ENCODE data around the gene ALMS1.
"Not testable (repeated sequence)": the region's sequence is repeated elsewhere in the genome, so short reads cannot be mapped to it uniquely, and the experiment has no call there.

Gene ALMS1

GRCh38 chr2:73503992-73504570 lies 118.4 kb downstream of the ALMS1 start:
- no peak overlapping the region for H3K4me3 ChIP-seq (ENCODE audit: low read depth in 1 of 2, low read length in 2 of 2)
- no peak for TF ChIP-seq EZH2 (IDR thresholded peaks at IDR 0.05; ENCODE audit: borderline replicate concordance, low read depth, low read length, severe bottlenecking)
- TF ChIP-seq, protein P1, sequence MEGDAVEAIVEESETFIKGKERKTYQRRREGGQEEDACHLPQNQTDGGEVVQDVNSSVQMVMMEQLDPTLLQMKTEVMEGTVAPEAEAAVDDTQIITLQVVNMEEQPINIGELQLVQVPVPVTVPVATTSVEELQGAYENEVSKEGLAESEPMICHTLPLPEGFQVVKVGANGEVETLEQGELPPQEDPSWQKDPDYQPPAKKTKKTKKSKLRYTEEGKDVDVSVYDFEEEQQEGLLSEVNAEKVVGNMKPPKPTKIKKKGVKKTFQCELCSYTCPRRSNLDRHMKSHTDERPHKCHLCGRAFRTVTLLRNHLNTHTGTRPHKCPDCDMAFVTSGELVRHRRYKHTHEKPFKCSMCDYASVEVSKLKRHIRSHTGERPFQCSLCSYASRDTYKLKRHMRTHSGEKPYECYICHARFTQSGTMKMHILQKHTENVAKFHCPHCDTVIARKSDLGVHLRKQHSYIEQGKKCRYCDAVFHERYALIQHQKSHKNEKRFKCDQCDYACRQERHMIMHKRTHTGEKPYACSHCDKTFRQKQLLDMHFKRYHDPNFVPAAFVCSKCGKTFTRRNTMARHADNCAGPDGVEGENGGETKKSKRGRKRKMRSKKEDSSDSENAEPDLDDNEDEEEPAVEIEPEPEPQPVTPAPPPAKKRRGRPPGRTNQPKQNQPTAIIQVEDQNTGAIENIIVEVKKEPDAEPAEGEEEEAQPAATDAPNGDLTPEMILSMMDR (IDR thresholded peaks at IDR 0.05; ENCODE audit: borderline replicate concordance, extremely low read depth, low read length, poor library complexity, severe bottlenecking) = no peak
- H3K27ac ChIP-seq (ENCODE audit: low read length) = no peak overlapping the region
- no peak overlapping the region for H2AFZ ChIP-seq (ENCODE audit: low read depth, low read length)
- peaks cover 2% of the 10 kb centered on the region for H3K9me3 ChIP-seq (ENCODE audit: insufficient read depth, low read length, severe bottlenecking)
- H3K36me3 ChIP-seq (ENCODE audit: insufficient read depth, low read length) = no peaks in the 10 kb centered on the region
- DNase-seq = no peak
- no peaks in the 10 kb centered on the region for H3K4me1 ChIP-seq (ENCODE audit: insufficient read depth, low read length)
- no peak overlapping the region for H3K4me2 ChIP-seq (ENCODE audit: insufficient read depth, low read length)
- H3K9ac ChIP-seq (ENCODE audit: low read depth, low read length) = no peak overlapping the region
- no peak for ATAC-seq (ENCODE audit: insufficient read depth, low read depth)
- H4K20me1 ChIP-seq (ENCODE audit: insufficient read depth, low read length) = no peaks in the 10 kb centered on the region
- no peaks in the 10 kb centered on the region; the same call in 1 of the 2 replicates for H3K79me2 ChIP-seq (ENCODE audit: insufficient read depth, low read length)
- H3K27me3 ChIP-seq (ENCODE audit: insufficient read depth, low read length, poor library complexity) = no peaks in the 10 kb centered on the region

- not testable (repeated sequence) for H3K27me3 ChIP-seq (ENCODE audit: insufficient read depth, low read length, poor library complexity); DNase-seq; H2AFZ ChIP-seq (ENCODE audit: low read depth, low read length); ATAC-seq (ENCODE audit: insufficient read depth, low read depth); H3K9ac ChIP-seq (ENCODE audit: low read depth, low read length); H3K4me2 ChIP-seq (ENCODE audit: insufficient read depth, low read length); H3K4me1 ChIP-seq (ENCODE audit: insufficient read depth, low read length); H3K4me3 ChIP-seq (ENCODE audit: low read depth in 1 of 2, low read length in 2 of 2); H3K79me2 ChIP-seq (ENCODE audit: insufficient read depth, low read length); H3K9me3 ChIP-seq (ENCODE audit: insufficient read depth, low read length, severe bottlenecking); H4K20me1 ChIP-seq (ENCODE audit: insufficient read depth, low read length); H3K27ac ChIP-seq (ENCODE audit: low read length); H3K36me3 ChIP-seq (ENCODE audit: insufficient read depth, low read length)
Measured at GRCh38 chr2:73504850-73505249, 119.2 kb downstream of the ALMS1 start.

DNA sequence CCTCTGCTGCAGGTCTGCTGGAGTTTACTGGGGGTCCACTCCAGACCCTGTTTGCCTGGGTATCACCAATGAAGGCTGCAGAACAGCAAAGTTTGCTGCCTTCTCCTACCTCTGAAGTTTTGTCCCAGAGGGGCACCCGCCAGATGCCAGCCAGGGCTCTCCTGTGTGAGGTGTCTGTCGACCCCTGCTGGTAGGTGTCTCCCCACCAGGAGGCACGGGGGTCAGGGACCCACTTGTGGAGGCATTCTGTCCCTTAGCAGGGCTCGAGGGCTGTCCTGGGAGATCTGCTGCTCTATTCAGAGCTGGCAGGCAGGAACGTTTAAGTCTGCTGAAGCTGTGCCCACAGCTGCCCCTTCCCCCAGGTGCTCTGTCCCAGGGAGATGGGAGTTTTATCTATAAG lies 124.8 kb downstream of the ALMS1 start:
- not testable (repeated sequence) for H2AFZ ChIP-seq (ENCODE audit: low read depth, low read length); H4K20me1 ChIP-seq (ENCODE audit: insufficient read depth, low read length); H3K27ac ChIP-seq (ENCODE audit: low read length); ATAC-seq (ENCODE audit: insufficient read depth, low read depth); H3K9ac ChIP-seq (ENCODE audit: low read depth, low read length); H3K4me2 ChIP-seq (ENCODE audit: insufficient read depth, low read length); H3K27me3 ChIP-seq (ENCODE audit: insufficient read depth, low read length, poor library complexity); H3K4me1 ChIP-seq (ENCODE audit: insufficient read depth, low read length); H3K79me2 ChIP-seq (ENCODE audit: insufficient read depth, low read length); DNase-seq; H3K4me3 ChIP-seq (ENCODE audit: low read depth in 1 of 2, low read length in 2 of 2); H3K9me3 ChIP-seq (ENCODE audit: insufficient read depth, low read length, severe bottlenecking)
- peaks cover 13% of the 10 kb centered on the region for H3K36me3 ChIP-seq (ENCODE audit: insufficient read depth, low read length)

- Histone ChIP-seq H2AFZ (ENCODE audit: low read depth, low read length) (no peak overlapping the region), H3K9ac (ENCODE audit: low read depth, low read length) (no peak overlapping the region), H3K27me3 (ENCODE audit: insufficient read depth, low read length, poor library complexity) (no peaks in the 10 kb centered on the region), H3K4me2 (ENCODE audit: insufficient read depth, low read length) (no peak overlapping the region), H3K4me1 (ENCODE audit: insufficient read depth, low read length) (no peaks in the 10 kb centered on the region), H3K36me3 (ENCODE audit: insufficient read depth, low read length) (peaks cover 32% of the 10 kb centered on the region), H3K9me3 (ENCODE audit: insufficient read depth, low read length, severe bottlenecking) (peaks cover 9% of the 10 kb centered on the region), H4K20me1 (ENCODE audit: insufficient read depth, low read length) (no peaks in the 10 kb centered on the region), H3K27ac (ENCODE audit: low read length) (no peak overlapping the region), H3K79me2 (ENCODE audit: insufficient read depth, low read length) (no peaks in the 10 kb centered on the region), H3K4me3 (ENCODE audit: low read depth in 1 of 2, low read length in 2 of 2) (no peak overlapping the region)
- DNase-seq = no peak
- TF ChIP-seq, protein P1 (IDR thresholded peaks at IDR 0.05; ENCODE audit: borderline replicate concordance, extremely low read depth, low read length, poor library complexity, severe bottlenecking) = no peak
- TF ChIP-seq EZH2 (IDR thresholded peaks at IDR 0.05; ENCODE audit: borderline replicate concordance, low read depth, low read length, severe bottlenecking) = no peak
- ATAC-seq (ENCODE audit: insufficient read depth, low read depth) = 0 out of 3 replicates have a peak, but pooled peaks have one; percentile 48
Measured at GRCh38 chr2:73516033-73516432, 130.4 kb downstream of the ALMS1 start.
